Activated CD4-positive, alpha-beta T cell treated with anti-CD3 and anti-CD28 coated beads, Interleukin-2, amount 50 U/mL, for 16 hours (primary cell): ENCODE data around the gene CSDE1.

Experiments
- DNase-seq: peaks from one replicate; pipeline ENCODE4 v3.0.0-alpha.2; 2020

CSDE1 gene

DNA sequence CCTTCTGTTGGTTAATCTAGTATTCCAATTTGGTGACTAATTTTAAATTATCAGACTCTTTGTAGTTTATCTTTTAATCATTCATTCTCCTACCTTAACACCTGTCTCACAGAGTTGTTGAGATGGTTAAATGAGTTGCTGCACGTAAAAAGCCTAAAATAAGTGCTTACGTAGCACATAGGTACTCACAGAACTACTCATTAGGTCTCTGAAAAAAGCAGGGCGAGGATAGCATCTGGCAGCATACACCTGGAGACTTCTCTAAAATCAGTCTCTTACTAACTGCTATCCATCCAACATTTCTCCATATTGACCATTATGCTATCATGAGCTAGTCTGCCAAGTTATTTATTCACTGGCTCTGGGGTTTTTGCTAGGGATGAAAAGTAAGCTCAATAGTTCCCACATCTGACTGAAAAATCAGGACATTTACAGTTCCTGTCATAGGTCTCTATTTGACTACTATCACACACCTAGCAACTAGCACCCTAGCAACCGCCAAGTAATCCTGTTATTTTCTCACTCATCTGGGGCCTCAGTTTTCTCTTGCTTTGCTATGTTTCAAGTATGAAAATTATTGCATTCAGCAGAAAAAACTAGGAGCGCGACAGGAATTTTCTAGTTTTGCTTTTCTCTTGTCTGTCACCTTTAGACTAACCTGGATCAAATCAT is 11.2 kb downstream of the CSDE1 start:
- DNase-seq = peak; percentile 68

GRCh38 chr1:114745291-114745690 is 12.5 kb downstream of the CSDE1 start:
- peak; percentile 55 for DNase-seq

- no peak for DNase-seq
Observed at GRCh38 chr1:114741963-114742746, 15.6 kb downstream of the CSDE1 start.

DNA sequence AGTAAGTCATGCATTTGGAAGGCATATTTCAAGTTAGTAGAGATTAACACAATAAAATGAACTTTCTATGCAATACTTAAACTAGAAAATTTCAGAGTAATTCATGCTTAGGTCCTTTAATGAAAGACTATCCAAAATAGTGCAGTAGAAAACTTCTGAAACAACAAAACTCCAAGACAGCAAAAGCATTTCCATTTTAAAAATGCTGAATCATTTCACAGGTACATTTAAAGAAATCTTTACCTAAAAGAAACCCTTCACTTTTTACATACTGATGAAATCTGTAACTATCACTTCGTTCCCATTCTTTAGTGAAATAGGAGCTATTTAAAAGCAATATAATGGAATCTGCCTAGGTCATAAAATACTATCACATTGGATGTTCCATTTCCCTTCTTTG is 17.5 kb downstream of the CSDE1 start:
- DNase-seq = no peak

GRCh38 chr1:114737314-114737849 is 20.4 kb downstream of the CSDE1 start:
- no peak for DNase-seq

DNA sequence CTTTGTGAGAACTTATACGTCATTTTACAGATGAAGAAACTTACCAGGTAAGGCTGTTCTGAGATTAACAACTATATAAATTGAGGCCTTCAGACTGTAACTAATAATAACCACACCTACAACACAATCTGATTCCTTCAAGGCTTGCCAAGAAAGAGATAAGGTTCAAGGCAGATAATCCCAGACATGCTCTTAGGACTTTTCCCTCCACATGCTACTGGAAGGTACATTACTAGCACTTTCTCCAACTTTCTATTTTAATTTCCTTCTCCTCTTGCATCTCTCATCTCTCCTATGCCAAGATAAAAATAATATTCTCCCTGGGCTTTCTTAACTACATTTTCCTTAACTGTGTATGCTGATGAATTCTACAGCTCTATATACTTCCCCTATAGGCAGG is 22.3 kb downstream of the CSDE1 start:
- DNase-seq = no peak

DNA sequence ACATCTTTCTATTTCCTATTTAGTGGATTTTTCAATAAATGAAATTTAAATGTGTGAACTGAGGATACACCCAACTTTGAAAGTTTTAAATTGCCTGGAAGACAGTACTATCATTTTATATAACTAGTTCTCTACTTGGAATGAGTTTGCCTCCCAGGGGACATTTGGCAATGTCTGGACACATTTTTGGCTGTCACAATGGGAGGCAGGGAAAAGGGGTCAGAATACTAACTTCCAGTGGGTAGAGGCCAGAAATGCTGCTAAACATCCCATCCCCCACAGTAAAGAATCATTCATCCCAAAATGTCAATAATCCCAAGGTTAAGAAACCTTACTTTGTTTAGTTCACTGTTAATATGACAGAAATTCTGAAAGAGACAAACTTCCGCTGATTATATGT is 28.0 kb downstream of the CSDE1 start:
- DNase-seq = no peak

- no peak for DNase-seq
Observed at GRCh38 chr1:114728553-114728952, 29.2 kb downstream of the CSDE1 start.

DNA sequence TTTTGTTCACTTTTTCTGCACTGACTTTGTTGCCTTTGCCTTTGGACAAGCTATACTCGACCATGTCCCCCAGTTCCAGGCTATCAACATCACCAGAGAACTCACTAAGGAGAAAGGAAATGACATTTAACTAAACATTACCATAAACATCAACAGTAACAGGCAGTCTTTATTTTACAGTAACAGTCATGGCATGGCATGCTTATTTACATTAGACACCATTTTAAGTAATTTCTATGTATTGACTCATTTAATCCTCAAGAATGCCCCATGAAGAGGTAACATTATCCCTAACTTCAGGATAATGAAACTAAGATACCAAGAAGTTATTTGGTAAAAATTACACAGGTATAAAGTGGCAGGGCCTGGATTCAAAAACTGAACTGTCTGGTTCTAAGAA is 32.6 kb downstream of the CSDE1 start:
- DNase-seq = no peak

DNA sequence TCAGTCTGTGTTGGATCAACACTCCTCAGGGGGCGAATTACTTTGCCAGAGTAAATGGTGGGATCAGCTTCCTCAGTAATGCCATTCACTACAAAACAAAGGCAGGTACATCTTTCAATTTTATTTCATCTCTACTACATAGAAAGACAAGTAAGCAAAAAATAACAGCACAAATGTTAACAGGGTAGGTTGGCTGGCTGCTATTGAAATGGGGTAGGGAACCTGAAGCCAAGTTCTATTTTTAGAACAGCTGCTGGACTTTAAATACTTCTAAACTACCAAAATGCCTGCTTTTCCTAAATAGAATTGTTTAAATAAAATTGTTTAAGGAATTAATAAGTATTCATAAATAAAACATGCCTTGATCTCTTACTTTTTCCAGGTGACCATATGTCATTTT is 33.9 kb downstream of the CSDE1 start:
- DNase-seq = no peak

DNA sequence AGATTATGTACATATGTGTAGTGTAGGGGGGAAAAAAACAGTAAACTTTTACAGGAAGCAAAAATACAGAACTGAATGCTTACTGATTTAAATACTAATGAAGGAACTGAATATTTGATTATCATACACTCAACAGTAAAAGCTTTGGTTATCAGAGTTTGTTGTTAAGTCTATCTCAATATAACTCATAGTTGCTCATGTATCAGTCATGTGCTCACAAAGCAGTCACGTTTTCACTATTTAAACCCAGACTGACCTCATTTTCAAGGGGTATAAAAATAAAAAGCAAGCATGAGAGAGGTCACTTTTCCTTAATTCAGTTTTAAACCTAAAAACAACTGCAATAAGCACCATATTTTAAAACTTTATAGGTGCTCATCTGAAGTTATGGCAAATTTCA is 34.3 kb downstream of the CSDE1 start:
- DNase-seq = no peak

DNA sequence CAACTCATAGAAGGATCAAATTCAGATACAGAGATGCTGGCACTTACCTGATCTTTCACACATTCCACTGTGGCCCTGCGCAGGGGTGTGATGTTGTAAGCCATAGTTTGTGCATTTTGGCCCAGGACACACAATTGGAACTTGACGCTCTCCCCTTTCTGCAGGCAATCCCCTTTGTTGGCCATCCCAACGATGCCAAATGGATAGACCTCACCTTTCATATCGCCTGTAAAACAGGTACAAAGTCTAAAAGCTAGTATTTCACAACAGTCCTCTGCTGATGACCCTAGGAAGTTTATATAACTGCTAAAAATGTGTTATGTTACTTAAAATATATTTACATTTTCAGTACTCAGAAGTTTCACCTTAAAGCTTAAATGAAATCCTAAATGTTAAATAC is 37.3 kb downstream of the CSDE1 start:
- DNase-seq = no peak

- no peak for DNase-seq
Observed at GRCh38 chr1:114719424-114719787, 38.4 kb downstream of the CSDE1 start.

- peak; percentile 20 for DNase-seq
Observed at GRCh38 chr1:114718661-114719423, 38.9 kb downstream of the CSDE1 start.

DNA sequence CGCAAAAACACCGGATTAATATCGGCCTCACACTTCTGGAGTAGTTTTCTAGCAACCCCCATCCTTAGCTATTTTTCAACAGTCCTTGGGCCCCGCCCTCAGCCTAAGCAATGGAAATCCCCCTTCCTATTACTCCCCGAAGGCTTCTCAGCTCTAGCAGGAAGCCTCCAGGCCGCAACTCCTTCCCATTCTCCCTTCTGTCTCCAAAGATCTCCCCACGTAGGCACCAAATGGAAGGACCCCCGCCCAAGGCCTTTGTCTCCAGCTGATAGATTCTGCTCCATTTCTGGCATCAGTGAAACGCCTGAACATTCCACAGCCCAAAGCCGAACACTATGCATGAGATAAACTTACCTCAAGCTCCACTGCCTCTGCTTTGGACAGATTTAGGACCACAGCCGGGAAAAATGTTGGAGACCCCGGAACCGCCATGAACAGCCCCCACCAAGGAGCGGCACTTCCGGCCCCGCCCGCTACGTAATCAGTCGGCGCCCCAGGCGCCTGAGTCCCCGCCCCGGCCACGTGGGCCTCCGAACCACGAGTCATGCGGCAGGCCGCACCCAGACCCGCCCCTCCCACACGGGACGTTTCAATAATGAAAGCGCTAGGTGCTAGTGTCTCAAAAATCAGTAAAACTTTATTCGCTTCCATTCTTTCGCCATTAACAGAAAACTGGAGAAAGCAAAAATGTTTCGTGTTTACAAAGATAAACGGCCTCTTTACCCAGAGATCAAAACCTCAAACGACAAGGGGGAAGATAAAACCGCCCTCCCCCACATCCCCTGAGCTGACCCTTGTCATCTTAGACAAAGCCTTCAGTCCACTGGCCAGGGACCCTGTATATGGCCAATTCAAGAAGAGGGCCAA is 41.2 kb downstream of the CSDE1 start, which contains the start of gene NRAS:
TSS of gene NRAS (minus strand) at position 468 of the 867 bp plus-strand sequence. CDS start 611 bp downstream, outside the sequence.
- peak; percentile 96 for DNase-seq

- DNase-seq = no peak
Observed at GRCh38 chr1:114715952-114716303, 41.9 kb downstream of the CSDE1 start.

DNA sequence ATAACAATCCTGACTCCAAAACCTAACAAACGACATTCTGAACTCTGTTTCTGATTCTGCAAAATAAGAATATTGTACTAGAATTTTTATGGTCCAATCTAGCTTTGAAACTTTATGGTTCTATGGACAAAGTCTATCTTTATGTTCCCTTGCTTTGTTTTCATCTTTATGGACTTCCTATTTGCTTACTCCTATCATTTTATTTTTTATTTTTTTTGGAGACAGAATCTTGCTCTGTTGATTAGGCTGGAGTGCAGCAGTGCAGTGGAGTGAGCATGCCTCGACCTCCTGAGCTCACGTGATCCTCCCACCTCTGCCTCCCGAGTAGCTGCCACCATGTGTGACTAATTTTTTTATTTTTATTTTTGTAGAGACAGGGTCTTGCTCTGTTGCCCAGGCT is 44.8 kb downstream of the CSDE1 start:
- no peak for DNase-seq

GRCh38 chr1:114710360-114710759 is 47.4 kb downstream of the CSDE1 start:
- DNase-seq = no peak

DNA sequence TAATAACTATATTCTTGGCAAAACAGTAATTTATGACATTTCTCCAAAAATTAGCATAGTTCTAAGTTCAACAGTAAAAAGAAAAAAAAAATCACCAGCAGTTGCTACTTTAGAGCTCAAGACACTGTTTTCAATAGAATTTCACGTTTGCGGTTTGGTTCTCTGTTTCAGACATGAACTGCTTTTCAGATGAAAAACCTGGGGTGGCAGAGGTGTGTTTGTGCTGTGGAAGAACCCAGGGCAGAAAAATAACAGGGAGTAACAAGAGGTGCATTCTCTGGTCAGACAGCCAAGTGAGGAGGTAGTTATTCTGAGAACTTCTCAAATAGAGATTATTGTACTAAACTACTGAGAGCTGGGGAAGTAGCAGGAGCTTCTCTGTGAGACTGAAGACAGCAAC is 50.2 kb downstream of the CSDE1 start:
- no peak for DNase-seq

- DNase-seq = no peak
Observed at GRCh38 chr1:114703242-114703641, 54.5 kb downstream of the CSDE1 start.

GRCh38 chr1:114702737-114703136 is 55.0 kb downstream of the CSDE1 start:
- DNase-seq = no peak

- DNase-seq = no peak
Observed at GRCh38 chr1:114701931-114702330, 55.9 kb downstream of the CSDE1 start.
